T-helper 17 cell (primary cell): ENCODE data around the gene RBM20. TPM values are rescaled to one million over a fixed set of nuclear protein-coding genes. Genes with fewer than 3 reads are reported as not detected.
"Not testable (repeated sequence)": the region's sequence is repeated elsewhere in the genome, so short reads cannot be mapped to it uniquely, and the experiment has no call there.

Experiments used
- ATAC-seq: fragments of 150-1000 bp; cut with Tn5 transposase; 2 replicates; pipeline ENCODE4 v1.10.0; 2021; ENCODE audit warnings: mild to moderate bottlenecking, moderate library complexity
- DNase-seq, 3 donors: peaks; one replicate each; pipeline versions ENCODE4 v3.0.0 to v3.0.0-alpha.2; 2020 to 2021
- H3K9me3 ChIP-seq: one replicate; pipeline ENCODE4 v1.7.0; 2013; ENCODE audit warnings: low read length, mild to moderate bottlenecking; ENCODE audit not compliant: control insufficient read depth, poor library complexity, severe bottlenecking
- H3K27ac Mint-ChIP-seq: one replicate; pipeline ENCODE4 v1.8.0; 2022; ENCODE audit warnings: mild to moderate bottlenecking, moderate library complexity, mixed read lengths
- H3K27me3 Mint-ChIP-seq: one replicate; pipeline ENCODE4 v1.8.0; 2022; ENCODE audit warnings: mixed read lengths
- H3K36me3 Mint-ChIP-seq: one replicate; pipeline ENCODE4 v1.8.0; 2022; ENCODE audit warnings: low read depth, mixed read lengths
- H3K4me1 Mint-ChIP-seq: one replicate; pipeline ENCODE4 v1.8.0; 2022; ENCODE audit warnings: mild to moderate bottlenecking, mixed read lengths
- H3K4me3 Mint-ChIP-seq: one replicate; pipeline ENCODE4 v1.8.0; 2022; ENCODE audit warnings: mild to moderate bottlenecking, moderate library complexity, mixed read lengths
- total RNA-seq, 4 donors: library from RNA in 2 of 4; stranded (reverse) in 2 of 4; gene quantifications; one replicate each; pipeline ENCODE4 v1.2.3 and lab custom pipeline; 2022 to 2026

The RBM20 gene
- total RNA-seq, 2 donors from 2014 or later, result not detected

GRCh38 chr10:110757586-110757985, 113.5 kb downstream of the RBM20 start:
- H3K4me1 Mint-ChIP-seq, result peaks cover 4% of the 10 kb centered on the region
- H3K9me3 ChIP-seq, result no peaks in the 10 kb centered on the region
- H3K27me3 Mint-ChIP-seq, result peaks cover 4% of the 10 kb centered on the region
- no peak overlapping the region for H3K27ac Mint-ChIP-seq
- ATAC-seq (no peak), DNase-seq (no peak)
- H3K36me3 Mint-ChIP-seq, result peaks cover under 1% of the 10 kb centered on the region
- no peak overlapping the region for H3K4me3 Mint-ChIP-seq

GRCh38 chr10:110758128-110758765, 114.1 kb downstream of the RBM20 start:
- no peaks in the 10 kb centered on the region for H3K9me3 ChIP-seq
- Mint-ChIP-seq H3K27ac (no peak overlapping the region), H3K4me1 (peaks cover 4% of the 10 kb centered on the region), H3K4me3 (no peak overlapping the region), H3K27me3 (peaks cover 11% of the 10 kb centered on the region), H3K36me3 (peaks cover 4% of the 10 kb centered on the region)
- no peak for DNase-seq
- no peak for ATAC-seq

- no peak for ATAC-seq
Measured at GRCh38 chr10:110758898-110759297, 114.8 kb downstream of the RBM20 start.

DNA sequence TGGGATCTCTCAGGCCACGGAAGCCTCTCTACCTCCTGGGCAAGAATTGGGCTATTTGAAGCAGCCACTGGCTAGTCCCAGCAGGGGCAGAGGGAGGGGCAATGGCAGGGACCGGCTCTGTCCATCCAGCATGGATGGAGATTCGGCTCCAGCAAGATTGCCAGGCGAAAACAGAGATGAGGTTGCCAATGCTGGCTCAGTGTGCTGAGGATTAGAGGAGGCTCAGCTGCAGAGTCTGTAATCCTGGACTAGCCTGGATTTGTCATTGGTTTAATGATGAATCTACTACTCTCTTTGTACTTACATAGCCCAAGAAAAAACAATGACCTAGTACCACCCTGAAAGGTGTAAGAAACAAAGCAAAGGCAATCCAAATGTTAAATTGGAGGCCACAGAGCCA, 115.4 kb downstream of the RBM20 start:
- H3K36me3 Mint-ChIP-seq, result peaks cover 6% of the 10 kb centered on the region
- ATAC-seq, result no peak
- DNase-seq, result no peak
- H3K4me3 Mint-ChIP-seq, result no peak overlapping the region
- no peaks in the 10 kb centered on the region for H3K9me3 ChIP-seq
- H3K4me1 Mint-ChIP-seq, result peaks cover 5% of the 10 kb centered on the region
- H3K27me3 Mint-ChIP-seq, result peaks cover 18% of the 10 kb centered on the region
- H3K27ac Mint-ChIP-seq, result no peak overlapping the region

More at GRCh38 chr10:110758898-110759297, 114.8 kb downstream of the RBM20 start:
- Mint-ChIP-seq H3K4me3 (no peak overlapping the region), H3K4me1 (peaks cover 5% of the 10 kb centered on the region), H3K27me3 (peaks cover 16% of the 10 kb centered on the region), H3K27ac (no peak overlapping the region), H3K36me3 (peaks cover 6% of the 10 kb centered on the region)
- H3K9me3 ChIP-seq, result no peaks in the 10 kb centered on the region
- no peak for DNase-seq

DNA sequence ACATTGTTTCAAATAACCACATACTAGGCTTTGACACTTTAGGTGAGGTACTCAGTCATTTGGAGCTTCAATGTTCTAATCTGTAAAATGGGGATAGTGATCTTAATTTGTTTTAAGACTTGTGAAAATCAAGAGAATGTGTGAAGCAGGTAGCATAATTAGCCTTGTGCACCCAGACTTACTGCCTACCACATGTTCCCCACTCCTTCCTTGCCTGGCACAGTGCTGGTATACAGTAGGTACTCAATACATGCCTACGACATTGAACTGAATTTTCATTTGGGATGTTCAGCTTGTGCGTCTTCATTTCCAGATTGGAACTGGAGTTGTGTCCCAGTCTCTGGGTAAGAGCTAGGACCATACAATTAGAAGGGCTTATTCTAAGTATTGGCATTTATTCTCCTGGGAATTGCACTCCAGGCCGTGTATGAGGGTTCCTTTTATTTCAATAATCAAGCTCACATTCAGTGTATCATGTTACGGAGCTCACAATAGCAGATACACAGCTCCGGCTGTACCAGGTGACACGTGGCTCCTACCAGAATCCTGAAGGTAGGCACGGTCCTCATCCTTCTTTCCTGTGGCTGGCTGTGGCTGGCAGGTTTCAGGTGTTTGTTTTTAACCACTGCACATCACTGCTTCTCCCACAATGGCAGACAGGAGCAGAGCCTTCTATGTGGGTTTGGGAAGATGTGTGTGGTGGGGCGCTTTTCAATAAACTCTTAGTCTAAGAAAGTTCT, 118.1 kb downstream of the RBM20 start:
- Mint-ChIP-seq H3K27me3 (peaks cover 23% of the 10 kb centered on the region), H3K4me1 (peaks cover 2% of the 10 kb centered on the region), H3K27ac (peak overlapping the region; percentile 2), H3K36me3 (peaks cover 9% of the 10 kb centered on the region), H3K4me3 (no peak overlapping the region)
- DNase-seq (no peak), ATAC-seq (no peak)
- H3K9me3 ChIP-seq, result no peaks in the 10 kb centered on the region

GRCh38 chr10:110762849-110763211, 118.7 kb downstream of the RBM20 start:
- no peak overlapping the region for H3K4me3 Mint-ChIP-seq
- no peaks in the 10 kb centered on the region for H3K9me3 ChIP-seq
- DNase-seq (no peak), ATAC-seq (no peak)
- peaks cover 9% of the 10 kb centered on the region for H3K36me3 Mint-ChIP-seq
- H3K27ac Mint-ChIP-seq, result no peak overlapping the region
- peaks cover 23% of the 10 kb centered on the region for H3K27me3 Mint-ChIP-seq
- H3K4me1 Mint-ChIP-seq, result peaks cover 2% of the 10 kb centered on the region

DNA sequence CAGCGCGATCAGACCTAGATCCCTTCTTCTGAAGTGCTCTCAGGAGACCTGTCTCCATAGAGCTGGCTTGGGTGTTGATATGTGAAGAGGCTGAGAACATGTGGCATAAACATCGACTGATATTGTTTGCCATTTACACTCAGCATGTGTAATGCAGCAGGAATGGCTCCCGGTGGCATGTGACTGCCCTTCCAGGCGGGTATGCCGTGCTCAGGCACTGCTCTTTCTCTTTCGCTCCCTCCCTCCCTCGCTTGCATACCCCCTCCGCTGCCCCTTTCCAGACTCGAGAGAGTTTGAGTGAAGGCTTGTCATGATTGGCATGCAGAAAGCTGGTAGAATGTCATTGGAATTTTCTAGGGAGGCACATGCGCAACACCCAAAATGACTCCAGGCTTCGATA, 120.2 kb downstream of the RBM20 start:
- no peak overlapping the region for H3K4me3 Mint-ChIP-seq
- H3K36me3 Mint-ChIP-seq, result peaks cover 9% of the 10 kb centered on the region
- ATAC-seq (no peak), DNase-seq (no peak)
- no peak overlapping the region for H3K27ac Mint-ChIP-seq
- H3K27me3 Mint-ChIP-seq, result peaks cover 23% of the 10 kb centered on the region
- H3K4me1 Mint-ChIP-seq, result peaks cover 2% of the 10 kb centered on the region
- no peaks in the 10 kb centered on the region for H3K9me3 ChIP-seq

GRCh38 chr10:110764793-110765512, 120.8 kb downstream of the RBM20 start:
- ATAC-seq, result no peak
- no peak for DNase-seq
- H3K4me3 Mint-ChIP-seq, result no peak overlapping the region
- no peaks in the 10 kb centered on the region for H3K9me3 ChIP-seq
- H3K27ac Mint-ChIP-seq, result no peak overlapping the region
- H3K4me1 Mint-ChIP-seq, result peaks cover 2% of the 10 kb centered on the region
- peaks cover 23% of the 10 kb centered on the region for H3K27me3 Mint-ChIP-seq
- H3K36me3 Mint-ChIP-seq, result peaks cover 9% of the 10 kb centered on the region

DNA sequence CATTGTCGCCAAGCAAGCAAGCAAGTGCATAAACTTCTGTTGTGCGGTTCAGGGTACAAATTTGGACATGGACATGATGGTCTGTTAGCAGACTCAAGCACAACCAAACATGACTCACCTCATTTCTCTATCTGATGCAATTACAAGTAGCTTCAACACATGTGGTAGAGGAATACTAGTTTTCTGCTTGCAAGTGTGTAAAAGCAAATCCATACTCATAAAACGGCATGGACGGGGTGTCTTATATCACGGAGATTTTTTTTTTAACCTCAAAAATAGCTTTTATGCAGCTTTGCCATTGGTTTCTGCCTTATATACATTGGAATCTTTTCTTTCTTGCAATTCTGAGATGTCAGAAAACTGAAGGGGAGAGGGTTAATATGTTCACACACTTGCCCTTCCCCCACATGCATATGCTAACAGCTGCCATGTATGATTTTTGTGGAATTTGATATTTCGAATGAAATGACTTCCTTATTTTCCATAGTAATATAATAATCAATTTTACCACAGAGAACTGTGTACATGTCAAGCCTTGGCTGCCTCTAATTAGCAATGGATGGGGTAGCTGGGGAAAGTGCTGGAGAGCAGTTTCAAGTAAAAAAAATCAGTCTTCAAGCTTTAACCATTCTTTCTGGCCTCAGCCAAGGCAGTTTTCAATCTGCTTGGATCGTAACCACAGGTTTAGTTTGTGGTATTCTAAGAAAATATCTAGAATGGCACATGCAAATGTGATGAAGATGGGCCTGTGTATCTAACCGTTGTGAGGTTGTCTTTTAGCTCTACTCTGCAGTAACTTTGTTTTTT, 121.6 kb downstream of the RBM20 start:
- Mint-ChIP-seq H3K36me3 (peaks cover 9% of the 10 kb centered on the region), H3K27me3 (peaks cover 23% of the 10 kb centered on the region), H3K4me1 (peaks cover 2% of the 10 kb centered on the region), H3K27ac (no peak overlapping the region), H3K4me3 (no peak overlapping the region)
- no peak for ATAC-seq
- H3K9me3 ChIP-seq, result no peaks in the 10 kb centered on the region
- DNase-seq, result no peak

- not testable (repeated sequence) for H3K4me3 Mint-ChIP-seq, H3K36me3 Mint-ChIP-seq, DNase-seq, H3K4me1 Mint-ChIP-seq, H3K27ac Mint-ChIP-seq, ATAC-seq, H3K9me3 ChIP-seq
- peaks cover 19% of the 10 kb centered on the region for H3K27me3 Mint-ChIP-seq
Measured at GRCh38 chr10:110767601-110768000, 123.5 kb downstream of the RBM20 start.

DNA sequence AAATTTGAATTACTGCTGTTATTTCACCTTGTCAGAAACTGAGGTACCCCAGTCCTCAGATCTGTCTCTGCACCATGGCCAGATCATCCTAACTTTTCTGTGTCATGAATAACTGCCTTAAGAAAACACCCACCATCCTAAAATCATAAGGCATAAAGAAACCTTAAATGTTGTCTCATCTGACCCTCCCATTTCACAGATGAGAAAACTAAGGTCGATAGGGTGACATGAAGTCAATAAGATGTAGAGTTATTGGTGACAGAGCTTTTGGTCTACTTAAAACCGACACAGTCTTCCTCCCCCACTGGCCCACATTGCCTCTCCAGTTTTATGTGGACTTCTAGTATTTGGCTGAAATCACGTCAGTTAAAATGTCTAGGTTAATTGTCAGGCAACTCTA, 126.1 kb downstream of the RBM20 start:
- H3K27ac Mint-ChIP-seq, result peak overlapping the region; percentile 51
- no peak for DNase-seq
- ATAC-seq, result no peak
- H3K27me3 Mint-ChIP-seq, result peaks cover under 1% of the 10 kb centered on the region
- H3K4me1 Mint-ChIP-seq, result peaks cover 9% of the 10 kb centered on the region
- no peaks in the 10 kb centered on the region for H3K9me3 ChIP-seq
- H3K4me3 Mint-ChIP-seq, result no peak overlapping the region
- peaks cover 2% of the 10 kb centered on the region for H3K36me3 Mint-ChIP-seq

- DNase-seq, result no peak
- peaks cover 2% of the 10 kb centered on the region for H3K36me3 Mint-ChIP-seq
- no peak overlapping the region for H3K27ac Mint-ChIP-seq
- no peaks in the 10 kb centered on the region for H3K27me3 Mint-ChIP-seq
- no peaks in the 10 kb centered on the region for H3K9me3 ChIP-seq
- no peak overlapping the region for H3K4me3 Mint-ChIP-seq
- H3K4me1 Mint-ChIP-seq, result peaks cover 9% of the 10 kb centered on the region
- no peak for ATAC-seq
Measured at GRCh38 chr10:110771486-110771885, 127.3 kb downstream of the RBM20 start.

- H3K4me1 Mint-ChIP-seq, result peaks cover 9% of the 10 kb centered on the region
- no peaks in the 10 kb centered on the region for H3K9me3 ChIP-seq
- H3K4me3 Mint-ChIP-seq, result no peak overlapping the region
- no peaks in the 10 kb centered on the region for H3K27me3 Mint-ChIP-seq
- H3K27ac Mint-ChIP-seq, result no peak overlapping the region
- H3K36me3 Mint-ChIP-seq, result peaks cover 2% of the 10 kb centered on the region
- ATAC-seq, result no peak
- no peak for DNase-seq
Measured at GRCh38 chr10:110771991-110772390, 127.9 kb downstream of the RBM20 start.
